HEK293T (cell line): ENCODE measurements around the gene LRRC39.

Source experiments
- FOXA1 ChIP-seq: fragments of 450-650 bp; IDR thresholded peaks from 2 replicates; pipeline ENCODE4 v1.6.1; 2016; ENCODE audit warnings: mild to moderate bottlenecking
- L3MBTL2 ChIP-seq: fragments of 450-650 bp; conservative IDR thresholded peaks from 2 replicates; pipeline ENCODE4 v1.6.1; 2016; ENCODE audit warnings: mild to moderate bottlenecking
- SP1 ChIP-seq: fragments of 450-650 bp; IDR thresholded peaks from 2 replicates; pipeline ENCODE4 v1.6.1; 2017

DNA sequence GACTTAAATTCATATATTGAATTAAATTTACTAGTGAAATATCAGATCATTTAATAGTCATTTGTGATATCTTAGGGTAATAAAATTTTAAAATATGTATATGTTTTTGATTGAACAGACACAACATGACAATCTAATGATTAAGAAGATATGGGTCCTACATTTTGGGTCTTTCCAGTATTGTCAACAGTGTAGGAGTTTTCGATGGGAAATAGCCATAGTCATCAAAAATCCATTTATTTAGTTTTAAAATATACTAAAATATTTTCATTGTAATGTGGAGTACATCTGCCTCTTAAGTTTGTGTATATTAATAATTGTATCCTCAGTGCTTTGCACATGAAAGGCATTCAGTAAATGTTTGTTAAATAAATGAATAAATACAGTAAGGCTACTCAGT, 31.1 kb downstream of the LRRC39 start:
- TF ChIP-seq SP1: no peak
- no peak for TF ChIP-seq L3MBTL2
- TF ChIP-seq FOXA1: no peak
